DND-41 (cell line): ENCODE data around the gene DAB1.

Experiments used
- EZH2 ChIP-seq: IDR thresholded peaks from 3 replicates; pipeline ENCODE4 v1.6.1; 2012; ENCODE audit warnings: borderline replicate concordance, low read depth, mild to moderate bottlenecking, moderate library complexity, low read length, inconsistent platforms; ENCODE audit not compliant: severe bottlenecking
- TF ChIP-seq, protein P1 (sequence below): IDR thresholded peaks from 2 replicates; pipeline ENCODE4 v1.5.1; 2012; ENCODE audit warnings: borderline replicate concordance, low read length, moderate library complexity, mild to moderate bottlenecking; ENCODE audit not compliant: poor library complexity, severe bottlenecking; ENCODE audit errors: extremely low read depth

DNA sequence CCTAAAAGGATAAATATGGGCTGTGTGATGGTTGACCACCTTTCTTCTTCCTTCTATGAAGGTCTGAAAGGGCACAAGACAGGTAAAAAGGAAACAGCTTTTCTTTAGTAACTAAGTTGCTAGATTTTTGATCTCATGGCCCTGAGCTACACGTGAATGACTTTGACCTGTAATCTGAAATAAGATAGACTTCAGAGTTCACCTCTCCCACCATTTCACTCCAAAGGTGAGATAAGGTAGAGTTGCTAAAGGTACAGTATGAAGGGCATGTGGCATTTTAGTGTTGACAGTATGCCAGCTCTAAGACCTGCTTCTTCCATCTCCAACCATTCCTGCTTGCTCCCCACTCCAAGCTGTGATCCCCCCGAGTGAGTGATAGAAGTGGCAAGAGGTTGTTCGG is 432.3 kb downstream of the DAB1 start:
- TF ChIP-seq EZH2, result no peak
- TF ChIP-seq, protein P1, sequence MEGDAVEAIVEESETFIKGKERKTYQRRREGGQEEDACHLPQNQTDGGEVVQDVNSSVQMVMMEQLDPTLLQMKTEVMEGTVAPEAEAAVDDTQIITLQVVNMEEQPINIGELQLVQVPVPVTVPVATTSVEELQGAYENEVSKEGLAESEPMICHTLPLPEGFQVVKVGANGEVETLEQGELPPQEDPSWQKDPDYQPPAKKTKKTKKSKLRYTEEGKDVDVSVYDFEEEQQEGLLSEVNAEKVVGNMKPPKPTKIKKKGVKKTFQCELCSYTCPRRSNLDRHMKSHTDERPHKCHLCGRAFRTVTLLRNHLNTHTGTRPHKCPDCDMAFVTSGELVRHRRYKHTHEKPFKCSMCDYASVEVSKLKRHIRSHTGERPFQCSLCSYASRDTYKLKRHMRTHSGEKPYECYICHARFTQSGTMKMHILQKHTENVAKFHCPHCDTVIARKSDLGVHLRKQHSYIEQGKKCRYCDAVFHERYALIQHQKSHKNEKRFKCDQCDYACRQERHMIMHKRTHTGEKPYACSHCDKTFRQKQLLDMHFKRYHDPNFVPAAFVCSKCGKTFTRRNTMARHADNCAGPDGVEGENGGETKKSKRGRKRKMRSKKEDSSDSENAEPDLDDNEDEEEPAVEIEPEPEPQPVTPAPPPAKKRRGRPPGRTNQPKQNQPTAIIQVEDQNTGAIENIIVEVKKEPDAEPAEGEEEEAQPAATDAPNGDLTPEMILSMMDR, result no peak
